GM04504 (cell line): ENCODE data around the gene GNA12.
"Not testable (repeated sequence)": the region's sequence is repeated elsewhere in the genome, so short reads cannot be mapped to it uniquely, and the experiment has no call there.

ENCODE experiments used
- DNase-seq: peaks from one replicate; pipeline ENCODE4 v3.0.0-alpha.2; 2012; ENCODE audit warnings: low read depth

GNA12 gene

DNA sequence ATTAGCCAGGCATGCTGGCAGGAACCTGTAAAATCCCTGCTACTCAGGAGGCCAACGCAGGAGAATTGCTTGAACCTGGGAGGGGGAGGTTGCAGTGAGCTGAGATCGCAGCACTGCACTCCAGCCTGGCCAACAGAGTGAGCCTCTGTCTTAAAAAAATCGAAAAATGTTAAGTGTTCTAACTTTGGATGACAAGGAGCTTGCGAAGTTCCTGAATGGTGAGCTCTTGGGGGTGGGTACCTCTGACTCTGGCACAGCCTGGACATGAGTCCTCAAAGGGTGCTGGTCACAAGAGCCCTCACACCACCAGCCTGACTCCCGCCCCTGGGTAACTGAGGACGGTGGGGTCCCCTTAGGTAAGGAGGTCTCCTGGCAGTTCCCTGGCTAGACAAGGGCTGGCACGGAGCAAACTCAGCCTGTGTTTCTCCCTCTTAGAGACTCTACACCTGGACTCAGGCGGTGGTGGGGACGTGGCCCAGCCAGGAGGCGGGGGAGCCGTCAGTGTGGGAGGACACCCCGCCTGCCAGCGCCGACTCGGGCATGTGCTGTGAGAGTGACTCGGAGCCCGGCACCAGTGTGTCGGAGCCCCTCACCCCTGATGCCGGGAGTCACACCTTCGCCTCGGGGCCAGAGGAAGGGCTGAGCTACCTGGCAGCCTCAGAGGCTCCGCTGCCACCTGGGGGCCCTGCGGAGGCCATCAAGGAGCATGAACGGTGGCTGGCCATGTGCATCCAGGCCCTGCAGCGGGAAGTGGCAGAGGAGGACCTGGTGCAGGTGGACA lies 132.0 kb downstream of the GNA12 start:
- DNase-seq, result no peak

DNA sequence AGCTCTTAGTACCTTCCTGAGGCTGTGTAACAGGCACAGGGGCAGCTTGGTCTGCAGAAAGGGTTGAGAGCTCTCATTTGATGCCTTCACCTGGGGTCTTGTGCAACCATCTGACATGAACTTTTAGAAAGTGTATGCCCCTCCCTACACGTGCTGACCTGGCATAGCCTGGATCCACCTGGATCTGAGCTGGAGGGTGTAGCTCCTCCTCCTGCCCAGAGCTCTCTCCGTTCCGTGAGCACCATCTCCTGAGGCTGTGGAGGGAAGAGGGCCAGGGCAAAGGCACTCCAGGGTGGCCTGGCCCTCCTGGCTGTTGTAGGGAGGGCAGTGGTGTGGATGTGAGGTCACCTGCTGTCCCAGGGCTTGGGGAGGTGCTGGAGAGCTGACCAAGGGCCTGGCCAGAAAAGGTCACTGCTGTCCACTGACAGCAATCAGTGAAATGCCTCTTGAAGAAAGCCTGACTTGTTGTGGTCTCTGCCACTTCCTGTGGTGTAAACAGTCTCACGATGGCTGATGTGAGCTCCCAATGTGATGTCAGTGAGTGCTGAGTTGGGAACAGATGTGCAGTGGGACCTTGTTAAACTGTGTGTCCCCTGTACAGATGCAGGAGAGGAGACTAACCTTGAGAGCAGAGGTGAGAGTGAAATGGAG lies 133.1 kb downstream of the GNA12 start:
- no peak for DNase-seq

DNA sequence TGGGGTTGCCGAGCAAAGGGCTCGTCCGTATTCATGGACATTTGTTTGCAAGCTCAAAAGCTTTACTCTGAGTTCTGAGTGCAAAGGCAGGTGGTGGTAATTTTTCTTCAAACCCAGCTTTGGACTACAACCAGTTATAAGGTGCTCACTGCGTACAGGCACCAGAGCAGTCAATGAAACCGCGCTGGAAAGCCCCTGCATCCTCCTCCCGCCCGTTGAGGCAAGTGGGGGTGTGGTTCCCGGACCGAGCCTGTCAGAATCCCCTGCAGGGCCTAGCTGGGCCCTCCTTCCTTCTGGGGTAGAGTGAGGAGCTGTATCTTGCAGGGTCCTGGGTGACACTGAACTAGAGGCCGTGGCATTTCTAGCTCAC lies 133.8 kb downstream of the GNA12 start:
- DNase-seq, result no peak

DNA sequence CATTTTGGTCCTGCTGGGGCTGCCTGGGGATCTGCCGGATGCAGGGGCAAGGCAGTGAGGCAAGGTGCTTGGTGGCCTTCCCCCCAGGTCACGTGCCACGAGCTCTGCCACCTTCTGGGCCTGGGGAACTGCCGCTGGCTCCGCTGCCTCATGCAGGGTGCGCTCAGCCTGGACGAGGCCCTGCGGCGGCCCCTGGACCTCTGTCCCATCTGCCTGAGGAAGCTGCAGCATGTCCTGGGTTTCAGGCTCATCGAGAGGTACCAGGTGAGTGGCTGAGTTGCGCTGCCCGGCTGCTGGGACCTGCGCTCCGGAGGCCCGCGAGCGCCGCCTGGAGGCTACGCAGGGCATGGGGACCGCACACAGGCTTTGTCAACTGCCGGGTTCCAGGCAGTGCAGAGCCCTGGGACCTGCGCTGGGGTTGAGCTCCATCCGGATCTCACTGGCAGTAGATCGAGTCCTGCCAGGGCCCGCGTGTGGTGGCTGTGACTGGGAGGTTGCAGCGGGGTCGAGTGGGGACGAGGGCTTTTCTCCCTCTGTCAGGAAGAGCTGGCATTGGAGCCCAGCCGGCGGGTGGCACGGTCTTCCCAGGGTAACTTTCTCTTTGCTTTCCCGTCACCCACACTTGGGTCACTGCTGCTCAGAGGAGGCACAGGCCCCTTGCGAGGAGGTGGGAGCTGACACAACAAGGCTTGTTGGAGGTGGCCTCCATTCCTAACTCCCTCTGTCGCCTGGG lies 134.4 kb downstream of the GNA12 start:
- DNase-seq, result no peak

DNA sequence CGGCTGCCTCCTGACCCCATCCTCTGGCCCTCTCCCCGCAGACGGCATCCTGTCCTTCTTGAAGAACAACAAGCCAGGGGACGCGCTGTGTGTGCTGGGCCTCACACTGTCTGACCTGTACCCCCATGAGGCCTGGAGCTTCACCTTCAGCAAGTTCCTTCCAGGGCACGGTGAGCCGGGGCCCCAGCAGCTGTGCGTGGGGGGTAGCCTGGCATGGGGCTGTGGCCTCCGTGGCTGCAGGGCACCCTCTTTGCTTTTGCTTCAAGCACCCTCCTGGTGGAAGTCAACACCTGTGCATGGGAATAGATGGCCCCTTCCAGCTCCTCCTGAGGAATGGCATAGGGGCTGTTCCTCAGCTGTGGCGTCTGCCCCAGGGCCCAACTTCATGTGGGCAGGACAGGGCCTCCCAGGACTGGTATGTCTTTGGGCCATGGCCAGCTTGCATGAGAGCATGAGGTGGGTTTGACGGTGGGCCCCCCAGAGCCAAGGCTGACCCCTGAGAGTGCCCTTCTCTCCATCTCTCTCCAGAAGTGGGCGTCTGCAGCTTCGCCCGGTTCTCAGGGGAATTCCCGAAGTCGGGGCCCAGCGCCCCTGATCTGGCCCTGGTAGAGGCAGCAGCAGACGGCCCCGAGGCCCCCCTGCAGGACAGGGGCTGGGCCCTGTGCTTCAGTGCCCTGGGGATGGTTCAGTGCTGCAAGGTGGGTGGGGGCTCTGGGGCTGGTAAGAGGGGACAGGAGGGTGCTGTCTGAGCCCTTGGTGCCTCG lies 135.4 kb downstream of the GNA12 start:
- no peak for DNase-seq

DNA sequence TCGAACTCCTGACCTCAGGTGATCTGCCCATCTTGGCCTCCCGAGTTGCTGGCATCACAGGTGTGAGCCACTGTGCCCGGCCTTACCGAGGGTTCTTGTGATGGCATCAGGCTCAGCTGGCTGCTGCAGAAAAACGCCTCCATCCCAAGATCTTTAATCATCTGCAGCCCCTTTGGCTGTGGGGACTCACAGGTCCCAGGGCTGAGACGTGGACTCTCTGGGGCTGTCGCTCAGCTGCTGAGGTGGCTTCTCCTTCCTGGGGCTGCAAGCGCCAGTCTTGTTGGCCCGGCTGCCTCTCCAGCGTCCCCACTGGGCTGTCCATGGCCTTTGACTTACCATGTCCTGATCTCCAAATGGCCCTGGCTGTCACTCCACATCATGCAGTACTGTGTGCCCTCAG lies 136.1 kb downstream of the GNA12 start:
- no peak for DNase-seq

DNA sequence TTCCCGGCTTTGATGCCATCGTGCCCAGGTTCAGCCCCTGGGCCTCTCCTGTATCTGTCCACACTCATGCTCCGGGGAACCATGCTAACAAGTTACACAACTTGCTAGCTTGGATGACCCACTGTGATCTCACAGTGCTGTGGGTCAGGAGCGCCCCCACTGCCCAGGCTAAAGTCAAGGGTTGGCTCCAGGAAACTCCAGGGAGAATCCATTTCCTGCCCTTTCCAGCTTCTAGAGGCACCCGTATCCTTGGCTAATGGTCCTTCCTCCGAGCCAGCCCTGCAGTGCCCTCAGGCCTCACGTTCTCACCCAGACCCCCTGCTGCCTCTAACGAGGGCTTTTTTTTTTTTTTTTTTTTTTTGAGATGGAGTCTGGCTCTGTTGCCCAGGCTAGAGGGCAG lies 136.6 kb downstream of the GNA12 start:
- no peak for DNase-seq

DNA sequence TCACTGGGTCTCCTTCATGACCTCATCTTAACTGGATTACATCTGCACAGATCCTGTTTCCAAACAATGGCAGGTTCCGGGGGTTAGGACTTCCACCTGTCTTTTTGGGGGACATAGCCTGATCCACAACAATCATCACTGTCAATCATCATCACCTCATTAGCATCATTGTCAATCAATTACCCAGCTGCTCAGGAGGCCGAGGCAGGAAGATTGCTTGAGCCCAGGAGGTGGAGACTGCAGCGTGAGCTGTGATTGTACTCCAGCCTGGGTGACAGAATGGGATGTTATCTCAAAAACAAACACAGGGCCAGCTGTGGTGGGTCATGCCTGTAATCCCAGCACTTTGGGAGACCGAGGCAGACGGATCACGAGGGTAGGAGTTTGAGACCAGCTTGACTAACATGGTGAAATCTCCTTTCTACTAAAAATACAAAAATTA lies 137.4 kb downstream of the GNA12 start:
- DNase-seq, result no peak

DNA sequence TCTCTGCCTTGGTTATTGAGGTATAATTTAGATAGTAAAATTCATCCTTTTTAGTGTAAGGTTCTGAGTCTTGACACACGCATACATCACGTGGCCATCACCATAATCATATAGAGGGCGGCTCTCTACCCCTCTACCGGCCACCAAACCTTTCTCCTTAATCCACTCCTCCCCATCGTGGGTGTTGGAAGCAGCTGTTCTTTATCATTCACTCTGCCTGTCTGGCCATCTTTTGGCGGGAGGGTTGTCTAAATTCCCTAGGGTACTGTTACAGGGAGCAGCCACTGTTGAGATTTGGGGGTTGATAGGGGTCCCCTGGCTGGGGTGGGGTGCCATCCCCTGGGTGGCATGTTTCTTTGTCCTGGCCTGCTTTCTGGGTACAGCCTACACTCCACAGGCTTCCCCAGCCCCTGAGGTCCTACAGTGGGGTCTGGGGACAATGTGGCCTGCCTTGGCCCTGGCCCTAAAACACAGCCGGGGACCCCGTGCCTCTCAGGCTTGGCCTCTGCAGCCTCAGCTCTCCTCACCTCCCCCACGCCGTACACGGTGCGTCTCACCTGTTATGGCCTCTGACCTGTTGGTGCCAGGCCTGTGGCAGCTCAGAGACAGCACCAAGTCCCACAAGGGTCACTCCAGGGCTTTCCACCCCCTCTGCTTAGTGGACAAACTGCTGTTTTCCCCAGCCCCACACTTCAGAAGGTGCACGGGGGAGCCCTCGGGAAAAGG lies 138.6 kb downstream of the GNA12 start:
- no peak for DNase-seq

DNA sequence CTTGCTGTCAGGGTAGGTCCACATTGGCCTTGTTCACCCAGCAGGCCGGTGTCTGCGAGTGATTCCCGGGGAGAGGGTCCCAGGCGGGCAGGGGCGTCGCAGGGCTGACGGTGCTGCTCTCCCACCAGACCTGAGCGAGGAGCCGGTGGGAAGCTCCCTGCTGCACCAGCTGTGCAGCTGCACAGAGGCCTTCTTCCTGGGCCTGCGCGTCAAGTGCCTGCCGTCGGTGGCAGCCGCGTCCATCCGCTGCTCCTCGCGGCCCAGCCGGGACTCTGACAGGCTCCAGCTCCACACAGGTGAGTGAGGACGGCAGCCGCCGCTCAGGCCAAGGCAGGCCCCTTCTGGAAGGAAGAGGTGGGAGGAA lies 141.5 kb downstream of the GNA12 start:
- DNase-seq, result no peak

DNA sequence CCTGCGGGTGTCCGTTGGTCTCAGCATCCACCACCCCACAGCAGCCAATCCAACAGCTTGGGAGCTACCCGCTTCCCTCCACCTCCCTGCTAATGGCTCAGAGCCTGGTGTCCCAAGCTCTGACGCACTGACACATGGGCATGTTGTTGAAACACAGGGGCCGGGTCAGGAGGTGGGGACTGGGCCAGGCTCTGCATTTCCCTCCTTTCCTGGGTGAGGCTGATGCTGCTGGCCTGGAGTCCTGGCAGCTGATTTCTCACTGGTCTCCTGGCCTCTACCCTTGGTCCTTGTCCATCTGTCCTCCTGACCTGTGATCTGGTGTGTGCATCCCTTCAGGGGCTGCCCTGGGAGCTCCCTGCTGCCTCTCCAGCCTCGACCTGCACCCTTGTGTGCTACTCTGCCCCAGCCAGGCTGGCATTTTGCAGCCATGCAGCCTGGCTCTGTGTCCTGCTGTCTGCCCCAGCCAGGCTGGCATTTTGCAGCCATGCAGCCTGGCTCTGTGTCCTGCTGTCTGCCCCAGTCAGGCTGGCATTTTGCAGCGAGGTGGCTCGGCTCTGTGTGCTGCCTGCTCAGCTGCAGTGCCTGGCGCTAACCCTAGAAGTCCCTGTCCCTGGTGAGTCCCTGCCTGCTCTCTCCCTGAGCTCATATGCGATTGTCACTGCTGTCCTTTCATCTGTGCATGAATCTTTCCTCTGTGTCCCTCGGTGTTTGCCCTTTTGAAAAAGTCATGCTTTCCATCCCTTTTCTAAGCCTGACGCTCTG lies 142.1 kb downstream of the GNA12 start:
- peak; percentile 33 for DNase-seq

DNA sequence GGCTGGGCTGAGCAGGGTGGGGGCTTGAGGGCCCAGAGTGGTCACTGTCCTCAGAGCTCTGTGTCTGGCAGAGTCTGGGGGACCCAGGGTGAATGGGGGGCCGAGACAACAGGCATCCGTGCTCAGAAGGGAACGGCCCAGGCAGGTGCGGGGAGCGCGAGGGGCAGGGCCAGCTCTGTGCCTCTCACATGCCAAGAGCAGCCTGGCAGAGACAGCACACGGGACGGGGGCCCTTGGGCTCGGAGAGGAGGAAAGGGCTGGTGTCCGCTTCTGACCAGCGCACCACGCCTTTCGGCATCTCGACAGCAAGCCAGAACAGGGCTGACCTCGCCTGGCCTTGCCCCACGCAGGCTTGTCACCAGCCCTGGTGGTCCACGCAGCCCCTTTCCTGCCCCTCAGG lies 142.7 kb downstream of the GNA12 start:
- no peak for DNase-seq

DNA sequence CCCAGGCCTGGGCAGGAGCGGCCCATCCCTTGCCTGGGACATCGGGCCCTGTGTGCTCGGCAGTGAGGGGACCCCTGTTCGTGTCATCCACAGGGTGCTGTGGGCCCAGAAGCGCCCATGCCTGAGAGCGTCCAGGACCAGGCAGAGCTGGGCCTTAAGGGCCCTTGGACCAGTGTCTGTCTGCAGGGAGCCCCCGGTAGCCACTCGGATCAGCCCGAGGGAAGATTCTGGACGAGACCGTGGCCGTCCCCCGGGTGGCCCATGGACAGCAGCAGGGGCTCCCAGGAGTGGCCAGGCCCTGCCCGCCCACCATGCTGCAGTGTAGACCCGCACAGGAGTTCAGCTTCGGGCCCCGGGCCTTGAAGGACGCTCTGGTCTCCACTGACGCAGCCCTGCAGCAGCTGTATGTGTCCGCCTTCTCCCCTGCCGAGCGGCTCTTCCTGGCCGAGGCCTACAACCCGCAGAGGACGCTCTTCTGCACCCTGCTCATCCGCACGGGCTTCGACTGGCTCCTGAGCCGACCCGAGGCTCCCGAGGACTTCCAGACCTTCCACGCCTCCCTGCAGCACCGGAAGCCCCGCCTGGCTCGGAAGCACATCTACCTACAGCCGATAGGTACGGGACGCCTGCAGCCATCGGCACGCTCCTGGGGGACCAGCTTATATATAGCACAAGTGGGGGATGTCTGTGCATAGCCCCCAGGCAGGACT lies 143.8 kb downstream of the GNA12 start:
- no peak for DNase-seq

DNA sequence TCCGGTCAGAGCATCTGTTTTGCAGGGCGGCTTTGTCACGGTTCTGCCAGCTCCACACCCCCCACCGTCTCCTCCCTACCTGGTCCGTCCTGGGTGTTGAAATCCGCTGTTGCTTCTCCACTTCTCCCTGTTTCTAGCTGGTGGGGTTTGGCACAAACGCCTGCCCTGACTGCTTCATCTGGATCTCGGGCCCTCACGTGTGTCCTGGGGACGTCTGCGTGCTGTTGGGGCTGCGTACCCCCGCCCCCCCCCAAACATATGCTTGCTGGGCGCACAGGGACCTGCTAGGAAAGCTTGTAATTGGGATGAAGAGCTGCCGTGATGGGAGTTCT lies 144.9 kb downstream of the GNA12 start:
- no peak for DNase-seq

DNA sequence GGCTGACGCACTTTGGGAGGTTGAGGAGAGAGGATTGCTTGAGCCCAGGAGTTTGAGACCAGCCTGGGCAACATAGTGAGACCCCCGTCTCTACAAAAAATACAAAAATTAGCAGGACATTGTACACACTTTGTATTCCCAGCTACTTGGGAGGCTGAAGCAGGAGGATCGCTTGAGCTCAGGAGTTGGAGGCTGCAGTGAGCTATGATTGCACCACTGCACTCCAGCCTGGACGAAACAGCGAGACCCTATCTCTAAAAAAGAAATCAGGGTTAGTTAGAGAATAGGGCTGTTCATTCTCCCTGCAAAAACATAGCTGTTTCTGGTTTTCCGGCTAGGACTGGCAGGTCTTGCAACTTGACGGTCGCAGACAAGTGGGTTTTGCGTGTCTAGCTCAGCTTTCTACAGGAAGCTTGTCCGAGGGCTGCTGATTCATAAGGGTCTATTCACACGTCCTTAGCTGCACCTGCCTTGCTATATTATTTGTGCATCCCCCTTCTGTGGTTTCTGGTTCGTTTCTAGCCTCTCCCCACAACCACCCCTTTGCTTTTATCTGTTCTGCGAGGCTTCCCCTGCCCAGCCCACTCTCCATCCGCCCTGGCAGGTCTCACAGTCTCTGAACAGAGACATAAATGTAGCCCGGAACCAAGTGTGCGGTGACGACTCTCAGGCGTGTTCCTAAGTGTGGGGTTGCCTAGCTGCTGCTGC lies 145.4 kb downstream of the GNA12 start:
- no peak for DNase-seq

DNA sequence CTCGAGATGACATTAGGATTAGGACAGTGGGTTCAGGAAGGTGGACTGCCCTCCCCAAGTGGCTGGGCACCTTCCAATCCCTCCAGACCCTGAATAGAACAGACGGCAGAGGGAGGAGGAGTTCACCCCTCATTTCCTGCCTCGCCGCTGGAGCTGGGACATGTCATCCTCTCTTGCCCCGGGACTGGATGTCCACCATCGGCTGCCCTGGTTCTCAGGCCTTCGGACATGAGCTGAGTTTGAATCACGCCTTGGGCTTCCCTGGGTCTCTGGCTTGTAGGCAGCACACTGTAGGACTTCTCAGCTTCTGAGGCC lies 150.0 kb downstream of the GNA12 start:
- DNase-seq, result not testable (repeated sequence)

DNA sequence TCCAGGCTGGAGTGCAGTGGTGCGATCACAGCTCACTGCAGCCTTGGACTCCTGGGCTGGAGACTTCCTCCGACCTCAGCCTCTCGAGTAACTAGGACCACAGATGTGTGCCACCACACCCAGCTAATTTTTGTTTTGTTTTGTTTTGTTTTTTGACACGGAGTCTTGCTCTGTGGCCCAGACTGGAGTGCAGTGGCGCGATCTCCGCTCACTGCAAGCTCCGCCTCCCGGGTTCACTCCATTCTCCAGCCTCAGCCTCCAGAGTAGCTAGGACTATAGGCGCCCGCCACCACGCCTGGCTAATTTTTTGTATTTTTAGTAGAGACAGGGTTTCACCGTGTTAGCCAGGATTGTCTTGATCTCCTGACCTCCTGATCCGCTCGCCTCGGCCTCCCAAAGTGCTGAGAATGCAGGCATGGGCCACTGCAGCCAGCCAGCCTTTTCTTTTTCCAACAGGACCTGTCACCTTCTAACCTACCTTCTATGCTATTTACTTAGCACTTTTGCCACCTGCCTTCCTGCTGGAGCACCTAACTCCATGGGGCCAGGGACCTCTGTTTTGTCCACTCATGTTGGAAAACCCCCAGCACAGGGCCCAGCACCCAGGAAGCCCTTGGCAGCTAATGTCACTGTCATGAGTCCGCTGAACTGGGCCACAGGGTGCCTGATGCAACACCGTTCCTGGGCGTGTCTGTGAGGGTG lies 150.5 kb downstream of the GNA12 start:
- not testable (repeated sequence) for DNase-seq

DNA sequence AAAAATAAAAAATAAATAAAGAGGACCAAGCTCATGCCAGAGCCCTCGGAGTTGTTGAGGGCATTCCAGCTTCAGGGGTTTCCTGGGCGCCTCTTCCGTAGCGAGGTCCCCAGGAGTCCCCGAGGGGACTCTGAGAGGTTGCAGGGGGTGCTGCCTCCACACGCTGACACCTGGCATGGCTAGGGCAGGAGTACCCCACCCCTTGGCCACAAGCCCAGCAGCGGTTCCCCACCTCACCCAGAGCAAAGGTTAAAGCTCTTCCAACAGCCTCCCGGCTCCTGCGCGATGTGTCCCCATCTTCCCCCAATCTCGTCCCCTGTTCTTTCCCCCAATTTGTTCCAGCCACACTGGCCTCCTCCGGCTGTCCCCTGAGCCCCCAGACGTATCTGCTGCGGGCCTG lies 151.6 kb downstream of the GNA12 start:
- no peak for DNase-seq

DNA sequence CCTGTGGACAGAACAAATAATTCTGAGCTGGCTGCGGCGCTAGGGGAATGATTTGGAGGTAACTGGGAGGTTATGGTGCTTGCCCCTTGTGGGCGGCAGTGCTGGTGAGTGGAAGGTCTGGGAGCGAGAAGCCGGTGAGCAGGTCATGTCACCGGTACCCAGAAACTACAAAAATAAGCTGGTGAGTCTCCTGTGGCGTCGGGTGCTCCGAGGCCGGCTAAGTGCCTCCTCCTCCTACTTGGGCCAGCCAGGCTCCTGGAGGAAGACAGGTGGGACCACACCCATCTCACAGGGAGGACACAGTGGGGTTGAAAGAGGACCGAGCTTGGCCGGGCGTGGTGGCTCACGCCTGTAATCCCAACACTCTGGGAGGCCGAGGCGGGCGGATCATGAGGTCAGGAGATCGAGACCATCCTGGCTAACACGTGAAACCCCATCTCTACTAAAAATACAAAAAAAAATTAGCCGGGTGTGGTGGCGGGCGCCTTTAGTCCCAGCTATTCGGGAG lies 152.1 kb downstream of the GNA12 start:
- DNase-seq, result not testable (repeated sequence)
